Measurements from ENCODE around the gene RIOK2. TPM values are rescaled to one million over a fixed set of nuclear protein-coding genes. Genes with fewer than 3 reads are reported as not detected.

The RIOK2 gene
- total RNA-seq, 1 donor from 2014 or later, result 18.9 TPM

- DNase-seq (ENCODE audit: extremely low read depth, low read depth, low spot score), result no peak
Measured at GRCh38 chr5:97131139-97131710, 51.8 kb downstream of the RIOK2 start.

GRCh38 chr5:97127727-97128126, 55.3 kb downstream of the RIOK2 start:
- DNase-seq (ENCODE audit: extremely low read depth, low read depth, low spot score), result no peak

GRCh38 chr5:97125125-97125683, 57.8 kb downstream of the RIOK2 start:
- DNase-seq (ENCODE audit: extremely low read depth, low read depth, low spot score), result no peak

- no peak for DNase-seq (ENCODE audit: extremely low read depth, low read depth, low spot score)
Measured at GRCh38 chr5:97124335-97124734, 58.7 kb downstream of the RIOK2 start.

- no peak for DNase-seq (ENCODE audit: extremely low read depth, low read depth, low spot score)
Measured at GRCh38 chr5:97121848-97122247, 61.2 kb downstream of the RIOK2 start.

- no peak for DNase-seq (ENCODE audit: extremely low read depth, low read depth, low spot score)
Measured at GRCh38 chr5:97120195-97120594, 62.9 kb downstream of the RIOK2 start.

GRCh38 chr5:97119007-97119390, 64.0 kb downstream of the RIOK2 start:
- no peak for DNase-seq (ENCODE audit: extremely low read depth, low read depth, low spot score)

GRCh38 chr5:97118261-97119006, 64.6 kb downstream of the RIOK2 start:
- no peak for DNase-seq (ENCODE audit: extremely low read depth, low read depth, low spot score)

GRCh38 chr5:97115932-97116331, 67.1 kb downstream of the RIOK2 start:
- DNase-seq (ENCODE audit: extremely low read depth, low read depth, low spot score), result no peak

GRCh38 chr5:97112230-97112629, 70.8 kb downstream of the RIOK2 start:
- no peak for DNase-seq (ENCODE audit: extremely low read depth, low read depth, low spot score)

- DNase-seq (ENCODE audit: extremely low read depth, low read depth, low spot score), result no peak
Measured at GRCh38 chr5:97111616-97112015, 71.4 kb downstream of the RIOK2 start.

- no peak for DNase-seq (ENCODE audit: extremely low read depth, low read depth, low spot score)
Measured at GRCh38 chr5:97111004-97111403, 72.0 kb downstream of the RIOK2 start.

Other genes starting within 250 kb of the RIOK2 start
- gene LNPEP, start 247.2 kb downstream of the RIOK2 start, total RNA-seq, result 22.4 and 28.0 TPM in 2 replicates
- not detected in 2 replicates for gene LIX1, start 40.6 kb downstream of the RIOK2 start, total RNA-seq